Hepatocyte (in vitro differentiated cells): ENCODE measurements around the gene PFN3.

Experiments
- CTCF ChIP-seq: fragments of 200-600 bp; sonication (generic); IDR thresholded peaks from 2 replicates; pipeline ENCODE4 v1.5.1; 2016; ENCODE audit warnings: antibody characterized with exemption, mild to moderate bottlenecking; ENCODE audit not compliant: poor library complexity
- EZH2 ChIP-seq: fragments of 200-600 bp; sonication (generic); IDR thresholded peaks from 2 replicates; pipeline ENCODE4 v1.6.1; 2016; ENCODE audit warnings: antibody characterized with exemption, mild to moderate bottlenecking, borderline replicate concordance
- EZH2phosphoT487 ChIP-seq: fragments of 200-600 bp; sonication (generic); IDR thresholded peaks from one replicate; pipeline ENCODE4 v1.6.1; 2018; ENCODE audit warnings: antibody characterized with exemption, mild to moderate bottlenecking, low read depth, moderate library complexity; ENCODE audit not compliant: unreplicated experiment, severe bottlenecking

DNA sequence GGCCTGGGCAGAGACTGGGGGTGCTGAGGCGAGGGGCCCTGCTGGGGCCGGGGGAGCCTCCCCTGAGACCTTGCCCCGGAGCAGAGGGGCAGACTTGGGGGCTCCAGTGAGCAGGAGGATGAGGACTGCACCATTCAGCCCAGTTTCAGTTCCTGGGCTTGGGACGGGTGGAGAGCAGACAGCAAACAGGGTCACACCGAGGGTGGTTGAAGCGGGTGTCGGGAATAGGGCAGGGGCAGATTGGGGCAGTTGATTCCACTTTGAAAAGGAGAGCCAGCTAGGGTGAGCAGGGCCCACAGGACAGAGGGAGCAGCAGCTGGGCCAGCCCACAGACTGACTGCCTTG, 30.5 kb upstream of the PFN3 start:
- no peak for TF ChIP-seq EZH2
- TF ChIP-seq CTCF, result no peak
- TF ChIP-seq EZH2phosphoT487, result no peak
